KG1 (cell line): ENCODE results near the gene NOX5.

Experiments
- DNase-seq: peaks from one replicate; lab custom pipeline; 2025; lab: John Stamatoyannopoulos, UW

Gene NOX5

GRCh38 chr15:69104050-69104750, 89.7 kb downstream of the NOX5 start:
- no peak for DNase-seq

GRCh38 chr15:69105451-69105985, 91.0 kb downstream of the NOX5 start:
- no peak for DNase-seq

- no peak for DNase-seq
Measured at GRCh38 chr15:69107025-69107620, 92.6 kb downstream of the NOX5 start.
